Neural progenitor cell (in vitro differentiated cells): Measurements from ENCODE around the gene C1orf141. TPM values are rescaled to one million over a fixed set of nuclear protein-coding genes. Genes with fewer than 3 reads are reported as not detected.

Experiments
- DNase-seq: peaks from one replicate; pipeline ENCODE4 v3.0.0-alpha.2; 2016; ENCODE audit warnings: low spot score
- H2AFZ ChIP-seq: fragments of 200-600 bp; sonication (generic); replicated peaks from 2 replicates; pipeline ENCODE4 v1.6.1; 2016; ENCODE audit warnings: antibody characterized with exemption
- H3F3A ChIP-seq: fragments of 200-600 bp; sonication (generic); 2 replicates; pipeline ENCODE4 v1.6.1; 2016; ENCODE audit warnings: antibody characterized with exemption, low read depth
- H3K27ac ChIP-seq: fragments of 200-600 bp; sonication (generic); 2 replicates; pipeline ENCODE4 v1.5.1; 2016; ENCODE audit warnings: mild to moderate bottlenecking
- H3K27me3 ChIP-seq: fragments of 200-600 bp; sonication (generic); 2 replicates; pipeline ENCODE4 v1.6.1; 2016; ENCODE audit warnings: mild to moderate bottlenecking, moderate library complexity
- H3K36me3 ChIP-seq: fragments of 200-600 bp; sonication (generic); 2 replicates; pipeline ENCODE4 v1.5.1; 2016
- H3K4me1 ChIP-seq: fragments of 200-600 bp; sonication (generic); 2 replicates; pipeline ENCODE4 v1.6.1; 2016; ENCODE audit warnings: mixed run types
- H3K4me2 ChIP-seq: fragments of 200-600 bp; sonication (generic); 2 replicates; pipeline ENCODE4 v1.6.1; 2016
- H3K4me3 ChIP-seq: fragments of 200-600 bp; sonication (generic); 2 replicates; pipeline ENCODE4 v1.5.1; 2016
- H3K79me2 ChIP-seq: fragments of 200-600 bp; sonication (generic); 2 replicates; pipeline ENCODE4 v1.6.1; 2016; ENCODE audit warnings: low read depth
- H3K9ac ChIP-seq: fragments of 200-600 bp; sonication (generic); 2 replicates; pipeline ENCODE4 v1.6.1; 2016
- H3K9me3 ChIP-seq: fragments of 200-600 bp; sonication (generic); 2 replicates; pipeline ENCODE4 v1.5.1; 2016; ENCODE audit warnings: low read depth
- H4K20me1 ChIP-seq: fragments of 200-600 bp; sonication (generic); 2 replicates; pipeline ENCODE4 v1.6.1; 2016; ENCODE audit warnings: low read depth
- H3K27ac Mint-ChIP-seq: 3 replicates; pipeline ENCODE4 v1.8.0; 2021; ENCODE audit warnings: mixed read lengths
- H3K27me3 Mint-ChIP-seq: 2 replicates; pipeline ENCODE4 v1.8.0; 2022; ENCODE audit warnings: low read depth, mild to moderate bottlenecking, inconsistent platforms, moderate library complexity, mixed read lengths; ENCODE audit not compliant: insufficient read depth
- H3K36me3 Mint-ChIP-seq: 3 replicates; pipeline ENCODE4 v1.8.0; 2021; ENCODE audit warnings: mixed read lengths
- H3K4me1 Mint-ChIP-seq: 3 replicates; pipeline ENCODE4 v1.8.0; 2021; ENCODE audit warnings: mixed read lengths
- H3K4me3 Mint-ChIP-seq: 3 replicates; pipeline ENCODE4 v1.8.0; 2021; ENCODE audit warnings: mild to moderate bottlenecking, moderate library complexity, mixed read lengths
- H3K9me3 Mint-ChIP-seq: 3 replicates; pipeline ENCODE4 v1.8.0; 2020; ENCODE audit warnings: mixed read lengths
- CTCF ChIP-seq: fragments of 200-600 bp; sonication (generic); IDR thresholded peaks from 2 replicates; pipeline ENCODE4 v1.5.1; 2017; ENCODE audit warnings: antibody characterized with exemption, mild to moderate bottlenecking
- EZH2 ChIP-seq: fragments of 200-600 bp; sonication (generic); IDR thresholded peaks from 2 replicates; pipeline ENCODE4 v1.6.1; 2017; ENCODE audit warnings: antibody characterized with exemption, mild to moderate bottlenecking, moderate library complexity
- EZH2phosphoT487 ChIP-seq: fragments of 200-600 bp; sonication (generic); IDR thresholded peaks from 2 replicates; pipeline ENCODE4 v1.6.1; 2017; ENCODE audit warnings: antibody characterized with exemption
- total RNA-seq: library from RNA; depleted of rRNA; stranded (reverse); fragments of >200 nt; gene quantifications from 2 replicates; pipeline ENCODE4 v1.2.3, GENCODE V29; 2015; ENCODE audit warnings: low replicate concordance

Gene C1orf141
- total RNA-seq, 1 donor from 2014 or later: not detected

- no peak overlapping the region for H3K4me2 ChIP-seq
- Mint-ChIP-seq H3K9me3 (no peaks in the 10 kb centered on the region), H3K36me3 (no peaks in the 10 kb centered on the region), H3K27ac (no peak overlapping the region), H3K4me1 (peaks cover 12% of the 10 kb centered on the region), H3K27me3 (no peaks in the 10 kb centered on the region), H3K4me3 (no peak overlapping the region)
- DNase-seq: no peak
- no peak overlapping the region for H3K4me3 ChIP-seq
- peaks cover 12% of the 10 kb centered on the region for H3K4me1 ChIP-seq
- no peaks in the 10 kb centered on the region for H3K79me2 ChIP-seq
- H3K9me3 ChIP-seq: no peaks in the 10 kb centered on the region
- H3K27me3 ChIP-seq: no peaks in the 10 kb centered on the region
- no peaks in the 10 kb centered on the region for H4K20me1 ChIP-seq
- TF ChIP-seq EZH2phosphoT487 (no peak), CTCF (no peak), EZH2 (no peak)
- no peaks in the 10 kb centered on the region for H3F3A ChIP-seq
- H3K9ac ChIP-seq: no peak overlapping the region
- no peak overlapping the region for H2AFZ ChIP-seq
- no peak overlapping the region for H3K27ac ChIP-seq
- no peaks in the 10 kb centered on the region for H3K36me3 ChIP-seq
These were observed 5.7 kb upstream of the C1orf141 start for GRCh38 chr1:67140460-67140859.

- DNase-seq: no peak
- H3F3A ChIP-seq: no peaks in the 10 kb centered on the region
- TF ChIP-seq EZH2phosphoT487 (no peak), EZH2 (no peak), CTCF (no peak)
- H3K4me3 Mint-ChIP-seq: no peak overlapping the region
- H3K9me3 Mint-ChIP-seq: no peaks in the 10 kb centered on the region
- H3K27ac Mint-ChIP-seq: no peak overlapping the region
- H3K4me1 ChIP-seq: peaks cover 21% of the 10 kb centered on the region
- no peak overlapping the region for H3K9ac ChIP-seq
- H3K36me3 Mint-ChIP-seq: no peaks in the 10 kb centered on the region
- no peak overlapping the region for H2AFZ ChIP-seq
- no peaks in the 10 kb centered on the region for H3K27me3 ChIP-seq
- H3K27me3 Mint-ChIP-seq: no peaks in the 10 kb centered on the region
- no peaks in the 10 kb centered on the region for H3K79me2 ChIP-seq
- no peaks in the 10 kb centered on the region for H4K20me1 ChIP-seq
- peaks cover 21% of the 10 kb centered on the region for H3K4me1 Mint-ChIP-seq
- no peaks in the 10 kb centered on the region for H3K36me3 ChIP-seq
- no peak overlapping the region for H3K4me2 ChIP-seq
- no peaks in the 10 kb centered on the region for H3K9me3 ChIP-seq
- H3K4me3 ChIP-seq: no peak overlapping the region
- no peak overlapping the region for H3K27ac ChIP-seq
These were observed 4.2 kb upstream of the C1orf141 start for GRCh38 chr1:67138813-67139499.

GRCh38 chr1:67137307-67137753 lies 2.6 kb upstream of the C1orf141 start:
- H3K4me2 ChIP-seq: no peak overlapping the region

More at GRCh38 chr1:67137307-67137753, 2.6 kb upstream of the C1orf141 start:
- no peaks in the 10 kb centered on the region for H3K9me3 ChIP-seq
- TF ChIP-seq CTCF (no peak), EZH2phosphoT487 (no peak), EZH2 (no peak)
- H3K27me3 ChIP-seq: no peaks in the 10 kb centered on the region
- Mint-ChIP-seq H3K4me1 (peaks cover 23% of the 10 kb centered on the region), H3K4me3 (no peak overlapping the region), H3K9me3 (peaks cover 4% of the 10 kb centered on the region), H3K36me3 (no peaks in the 10 kb centered on the region), H3K27me3 (no peaks in the 10 kb centered on the region), H3K27ac (no peak overlapping the region)
- H3K36me3 ChIP-seq: no peaks in the 10 kb centered on the region
- H4K20me1 ChIP-seq: no peaks in the 10 kb centered on the region
- DNase-seq: peak; percentile 45
- peaks cover 21% of the 10 kb centered on the region for H3K4me1 ChIP-seq
- H3K4me3 ChIP-seq: no peak overlapping the region
- H3K9ac ChIP-seq: no peak overlapping the region
- H3K79me2 ChIP-seq: no peaks in the 10 kb centered on the region
- H3F3A ChIP-seq: no peaks in the 10 kb centered on the region
- H2AFZ ChIP-seq: no peak overlapping the region
- H3K27ac ChIP-seq: no peak overlapping the region
